Mesenteric fat pad (tissue), 1 donor: ENCODE measurements around the gene HSDL2. TPM values are rescaled to one million over a fixed set of nuclear protein-coding genes. Genes with fewer than 3 reads are reported as not detected.

Source experiments
- DNase-seq: peaks from one replicate; pipeline ENCODE4 v3.0.0-alpha.2; 2020; ENCODE audit warnings: low spot score
- long read RNA-seq: library from polyadenylated mRNA; unstranded; transcript quantifications from one replicate; pipeline ENCODE4 v2.0.0, GENCODE V29; 2020
- total RNA-seq: library from RNA; stranded (reverse); fragmentation: NEBNext Ultra II Directional; extraction: Animal tissue kit (Norgen Biotek cat#: 25700); gene quantifications from one replicate; pipeline ENCODE4 v1.2.1, GENCODE V29; 2021
- donor health status: DM: yes; HTN: yes; CAD: no.

Gene HSDL2
- 90.0 TPM for total RNA-seq
- long read RNA-seq, transcript HSDL2-202 (11 exons, 3,350 nt) = major isoform, 168 of 213 reads
- long read RNA-seq, partial matches to known transcripts = 15 of 213 reads
- long read RNA-seq, other reads (novel, unspliced or antisense) = 26 of 213 reads

- DNase-seq = no peak
Measured at GRCh38 chr9:112380102-112380824, at the start of gene HSDL2. HSDL2 (plus strand) TSS chr9:112380108; CDS start chr9:112380164, 56 bp downstream.

GRCh38 chr9:112331674-112331952 lies 48.3 kb upstream of the HSDL2 start:
- no peak for DNase-seq

GRCh38 chr9:112332214-112332613 lies 47.7 kb upstream of the HSDL2 start:
- no peak for DNase-seq

- DNase-seq = no peak
Measured at GRCh38 chr9:112332674-112332976, 47.3 kb upstream of the HSDL2 start.

GRCh38 chr9:112332977-112333638 lies 46.8 kb upstream of the HSDL2 start, which contains the start of gene PTBP3:
PTBP3 (minus strand) TSS chr9:112333619; CDS start chr9:112297865, 35,754 bp downstream.
- DNase-seq = peak; percentile 93

- peak; percentile 98 for DNase-seq
Measured at GRCh38 chr9:112333639-112334431, 46.1 kb upstream of the HSDL2 start.

- DNase-seq = no peak
Measured at GRCh38 chr9:112334432-112334841, 45.5 kb upstream of the HSDL2 start.

- DNase-seq = no peak
Measured at GRCh38 chr9:112337547-112337946, 42.4 kb upstream of the HSDL2 start.

- DNase-seq = no peak
Measured at GRCh38 chr9:112338561-112338960, 41.3 kb upstream of the HSDL2 start.

GRCh38 chr9:112339886-112340285 lies 40.0 kb upstream of the HSDL2 start:
- no peak for DNase-seq

- no peak for DNase-seq
Measured at GRCh38 chr9:112341730-112342129, 38.2 kb upstream of the HSDL2 start.

GRCh38 chr9:112348257-112349007 lies 31.5 kb upstream of the HSDL2 start:
- peak; percentile 93 for DNase-seq

GRCh38 chr9:112349008-112349333 lies 30.9 kb upstream of the HSDL2 start:
- no peak for DNase-seq

- no peak for DNase-seq
Measured at GRCh38 chr9:112351184-112351583, 28.7 kb upstream of the HSDL2 start.

- DNase-seq = no peak
Measured at GRCh38 chr9:112352209-112352608, 27.7 kb upstream of the HSDL2 start.

GRCh38 chr9:112354081-112354743 lies 25.7 kb upstream of the HSDL2 start:
- no peak for DNase-seq

- no peak for DNase-seq
Measured at GRCh38 chr9:112355427-112355897, 24.4 kb upstream of the HSDL2 start.

- DNase-seq = no peak
Measured at GRCh38 chr9:112360047-112360804, 19.7 kb upstream of the HSDL2 start.

GRCh38 chr9:112361601-112362000 lies 18.3 kb upstream of the HSDL2 start:
- no peak for DNase-seq

- DNase-seq = no peak
Measured at GRCh38 chr9:112364761-112365160, 15.1 kb upstream of the HSDL2 start.
